H1 (cell line): ENCODE measurements around the gene ZNF536. TPM values are rescaled to one million over a fixed set of nuclear protein-coding genes. Genes with fewer than 3 reads are reported as not detected.

Source experiments
- CHD7 ChIP-seq: fragments of 300-600 bp; sonication (generic); IDR thresholded peaks from 2 replicates; pipeline ENCODE4 v1.7.1; 2012; ENCODE audit warnings: low read length, moderate library complexity, mild to moderate bottlenecking, inconsistent platforms; ENCODE audit not compliant: insufficient replicate concordance
- EGR1 ChIP-seq: IDR thresholded peaks from 2 replicates; pipeline ENCODE4 v1.6.1; 2011; ENCODE audit warnings: low read depth, low read length, borderline replicate concordance
- KDM5A ChIP-seq: fragments of 200-600 bp; IDR thresholded peaks from 2 replicates; pipeline ENCODE4 v1.7.1; 2012; ENCODE audit warnings: mild to moderate bottlenecking, low read length, inconsistent platforms, mixed read lengths
- PHF8 ChIP-seq: fragments of 200-600 bp; sonication (generic); conservative IDR thresholded peaks from 2 replicates; pipeline ENCODE4 v1.7.1; 2012; ENCODE audit warnings: low read depth, mild to moderate bottlenecking, inconsistent platforms, low read length, moderate library complexity
- TAF7 ChIP-seq: optimal IDR thresholded peaks from 2 replicates; pipeline ENCODE3; 2011; ENCODE audit warnings: low read depth, mild to moderate bottlenecking, inconsistent platforms, low read length, moderate library complexity, borderline replicate concordance
- TEAD4 ChIP-seq: IDR thresholded peaks from 2 replicates; pipeline ENCODE4 v1.6.1; 2012; ENCODE audit warnings: low read depth, low read length, inconsistent platforms, mixed read lengths
- polyA plus RNA-seq, 7 experiments: library from polyadenylated mRNA; depleted of rRNA in 3 of 7; stranded (reverse) in 5 of 7; unstranded in 2 of 7; fragments of >200 nt in 5 of 7; fragments of 200-250 nt in 2 of 7; gene quantifications; 1 replicate in 5 of 7; 2 replicates in 1 of 7; 4 replicates in 1 of 7; pipeline versions ENCODE4 v1.2.1 to v1.2.3, GENCODE V29; 2011 to 2013; ENCODE audit warnings: missing spikeins in 2 of 7, mixed read lengths in 2 of 7
- total RNA-seq: library from RNA; stranded (reverse); fragmentation: NEBNext Ultra II Directional; extraction: Animal tissue kit (Norgen Biotek cat#: 25700); gene quantifications from 2 replicates; pipeline ENCODE4 v1.2.1, GENCODE V29; 2021

The ZNF536 gene
- total and polyA plus RNA-seq, 2 of the 8 experiments (the other 6 are each of a cell fraction or from before 2014, with no cell fraction given), result 0.09 to 0.11 TPM

- TF ChIP-seq CHD7 (no peak), PHF8 (no peak), EGR1 (no peak), KDM5A (no peak), TAF7 (no peak), TEAD4 (no peak)
These were observed 18.9 kb downstream of the ZNF536 start (continued) for GRCh38 chr19:30391052-30391451.
